Keratinocyte (primary cell): ENCODE data around the gene CCDC69. TPM values are rescaled to one million over a fixed set of nuclear protein-coding genes. Genes with fewer than 3 reads are reported as not detected.

Source experiments
- DNase-seq: peaks from one replicate; pipeline ENCODE4 v3.0.0-alpha.2; 2011; ENCODE audit warnings: low read depth, missing footprints, low spot score
- FAIRE-seq: peaks from 2 replicates; lab custom pipeline; 2011; peaks lifted over from hg19 to GRCh38; lab: Jason Lieb, UNC
- H2AFZ ChIP-seq: 2 replicates; pipeline ENCODE4 v1.6.0; 2012; ENCODE audit warnings: low read length, control low read depth, inconsistent platforms; ENCODE audit not compliant: control insufficient read depth
- H3K27ac ChIP-seq: 2 replicates; pipeline ENCODE4 v1.5.1; 2011; ENCODE audit warnings: low read length; ENCODE audit not compliant: control insufficient read depth, insufficient read depth
- H3K27me3 ChIP-seq: 3 replicates; pipeline ENCODE4 v1.6.0; 2011; ENCODE audit warnings: low read length; ENCODE audit not compliant: control insufficient read depth, insufficient read depth; ENCODE audit errors: extremely low read depth
- H3K36me3 ChIP-seq, 2 experiments: 2 replicates in 1 of 2; 3 replicates in 1 of 2; pipeline ENCODE4 v1.5.1; 2011; ENCODE audit warnings: low read length in 2 of 2, mild to moderate bottlenecking in 1 of 2; ENCODE audit not compliant: control insufficient read depth in 2 of 2, insufficient read depth in 2 of 2; ENCODE audit errors: extremely low read depth in 1 of 2
- H3K4me1 ChIP-seq: 3 replicates; pipeline ENCODE4 v1.5.1; 2011; ENCODE audit warnings: low read length; ENCODE audit not compliant: control insufficient read depth, insufficient read depth; ENCODE audit errors: extremely low read depth
- H3K4me2 ChIP-seq: 3 replicates; pipeline ENCODE4 v1.6.0; 2011; ENCODE audit warnings: low read depth, low read length; ENCODE audit not compliant: control insufficient read depth, insufficient read depth; ENCODE audit errors: extremely low read depth
- H3K4me3 ChIP-seq, 3 experiments: fragments of 200-600 bp in 1 of 3; sonication (generic) in 1 of 3; 2 replicates in 2 of 3; 3 replicates in 1 of 3; pipeline ENCODE4 v1.5.1; 2011 to 2016; ENCODE audit warnings: low read length in 3 of 3, mild to moderate bottlenecking in 3 of 3, control low read depth in 2 of 3, inconsistent platforms in 1 of 3, low read depth in 1 of 3, mixed read lengths in 1 of 3, mixed run types in 1 of 3, moderate library complexity in 1 of 3; ENCODE audit not compliant: control insufficient read depth in 2 of 3, insufficient read depth in 2 of 3; ENCODE audit errors: extremely low read depth in 1 of 3
- H3K79me2 ChIP-seq: 2 replicates; pipeline ENCODE4 v1.6.0; 2012; ENCODE audit warnings: low read length; ENCODE audit not compliant: control insufficient read depth, insufficient read depth
- H3K9ac ChIP-seq: 3 replicates; pipeline ENCODE4 v1.6.0; 2011; ENCODE audit warnings: low read length; ENCODE audit not compliant: control insufficient read depth, insufficient read depth; ENCODE audit errors: extremely low read depth
- H3K9me1 ChIP-seq: 3 replicates; pipeline ENCODE4 v1.6.0; 2011; ENCODE audit warnings: low read length; ENCODE audit not compliant: control insufficient read depth, insufficient read depth; ENCODE audit errors: extremely low read depth
- H3K9me3 ChIP-seq: 2 replicates; pipeline ENCODE4 v1.5.1; 2012; ENCODE audit warnings: low read depth, low read length; ENCODE audit not compliant: control insufficient read depth
- H4K20me1 ChIP-seq: 3 replicates; pipeline ENCODE4 v1.6.0; 2011; ENCODE audit warnings: low read length; ENCODE audit not compliant: control insufficient read depth, insufficient read depth; ENCODE audit errors: extremely low read depth
- EZH2 ChIP-seq: IDR thresholded peaks from one replicate; pipeline ENCODE4 v1.6.1; 2012; ENCODE audit warnings: inconsistent platforms, mild to moderate bottlenecking, low read length, moderate library complexity
- dilution Hi-C: fragments of 300-500 bp; cut with MboI; formaldehyde crosslinking; loops from one replicate; pipeline ENCODE4 v1.7.0; 2020; ENCODE audit warnings: low sequenced_read_pairs; ENCODE audit not compliant: extremely low pct_ligation_motif_present
- polyA plus RNA-seq, 5 experiments: library from polyadenylated mRNA; depleted of rRNA in 3 of 5; stranded (reverse) in 3 of 5; stranded (forward) in 1 of 5; unstranded in 1 of 5; fragments of >200 nt; gene quantifications; 1 replicate in 1 of 5; 2 replicates in 3 of 5; 3 replicates in 1 of 5; pipeline versions ENCODE4 v1.2.1 to v1.2.3, GENCODE V29; 2011 to 2012; ENCODE audit warnings: missing spikeins in 2 of 5, low read depth in 1 of 5, low replicate concordance in 1 of 5
- TF ChIP-seq, protein P1 (sequence below), 3 experiments: IDR thresholded peaks in 1 of 3; conservative IDR thresholded peaks in 1 of 3; optimal IDR thresholded peaks in 1 of 3; 2 replicates in 2 of 3; 3 replicates in 1 of 3; pipeline versions ENCODE3 to v1.5.1; 2011; ENCODE audit warnings: low read length in 3 of 3, mild to moderate bottlenecking in 3 of 3, moderate library complexity in 2 of 3, control low read depth in 1 of 3, inconsistent platforms in 1 of 3; ENCODE audit not compliant: insufficient read depth in 2 of 3; ENCODE audit errors: extremely low read depth in 1 of 3

CCDC69 gene
- polyA plus RNA-seq, 1 donor (not counting 4 experiments of a cell fraction or from before 2014, with no cell fraction given), result 4.1 TPM

GRCh38 chr5:151186538-151186937 is 37.4 kb downstream of the CCDC69 start:
- Histone ChIP-seq H3K9me1 (no peaks in the 10 kb centered on the region), H3K9me3 (no peaks in the 10 kb centered on the region), H3K79me2 (no peaks in the 10 kb centered on the region), H3K27ac (no peak overlapping the region), H3K27me3 (no peaks in the 10 kb centered on the region), H4K20me1 (no peaks in the 10 kb centered on the region), H3K9ac (no peak overlapping the region), H2AFZ (no peak overlapping the region), H3K4me3 (no peak overlapping the region), H3K4me2 (no peak overlapping the region), H3K36me3 (no peaks in the 10 kb centered on the region), H3K4me1 (no peaks in the 10 kb centered on the region)
- TF ChIP-seq, protein P1, sequence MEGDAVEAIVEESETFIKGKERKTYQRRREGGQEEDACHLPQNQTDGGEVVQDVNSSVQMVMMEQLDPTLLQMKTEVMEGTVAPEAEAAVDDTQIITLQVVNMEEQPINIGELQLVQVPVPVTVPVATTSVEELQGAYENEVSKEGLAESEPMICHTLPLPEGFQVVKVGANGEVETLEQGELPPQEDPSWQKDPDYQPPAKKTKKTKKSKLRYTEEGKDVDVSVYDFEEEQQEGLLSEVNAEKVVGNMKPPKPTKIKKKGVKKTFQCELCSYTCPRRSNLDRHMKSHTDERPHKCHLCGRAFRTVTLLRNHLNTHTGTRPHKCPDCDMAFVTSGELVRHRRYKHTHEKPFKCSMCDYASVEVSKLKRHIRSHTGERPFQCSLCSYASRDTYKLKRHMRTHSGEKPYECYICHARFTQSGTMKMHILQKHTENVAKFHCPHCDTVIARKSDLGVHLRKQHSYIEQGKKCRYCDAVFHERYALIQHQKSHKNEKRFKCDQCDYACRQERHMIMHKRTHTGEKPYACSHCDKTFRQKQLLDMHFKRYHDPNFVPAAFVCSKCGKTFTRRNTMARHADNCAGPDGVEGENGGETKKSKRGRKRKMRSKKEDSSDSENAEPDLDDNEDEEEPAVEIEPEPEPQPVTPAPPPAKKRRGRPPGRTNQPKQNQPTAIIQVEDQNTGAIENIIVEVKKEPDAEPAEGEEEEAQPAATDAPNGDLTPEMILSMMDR (optimal IDR thresholded peaks at IDR 0.05 in 1 of 3, IDR thresholded peaks at IDR 0.05 in 1 of 3, conservative IDR thresholded peaks at IDR 0.05 in 1 of 3; ENCODE audit: extremely low read depth in 1 of 3, insufficient read depth in 2 of 3, low read length in 3 of 3), result no peak
- TF ChIP-seq EZH2, result no peak
- DNase-seq, result no peak
- FAIRE-seq, result no peak
- dilution Hi-C loops, result no loop called here

GRCh38 chr5:151186052-151186451 is 37.8 kb downstream of the CCDC69 start:
- dilution Hi-C loops, result no loop called here
- Histone ChIP-seq H3K9ac (no peak overlapping the region), H4K20me1 (no peaks in the 10 kb centered on the region), H3K9me3 (no peaks in the 10 kb centered on the region), H3K79me2 (no peaks in the 10 kb centered on the region), H3K4me3 (no peak overlapping the region), H3K27me3 (no peaks in the 10 kb centered on the region), H3K4me2 (no peak overlapping the region), H3K27ac (no peak overlapping the region), H2AFZ (no peak overlapping the region), H3K9me1 (no peaks in the 10 kb centered on the region), H3K36me3 (no peaks in the 10 kb centered on the region), H3K4me1 (no peaks in the 10 kb centered on the region)
- FAIRE-seq, result no peak
- no peak for DNase-seq
- no peak for TF ChIP-seq EZH2
- TF ChIP-seq, protein P1 (optimal IDR thresholded peaks at IDR 0.05 in 1 of 3, IDR thresholded peaks at IDR 0.05 in 1 of 3, conservative IDR thresholded peaks at IDR 0.05 in 1 of 3; ENCODE audit: extremely low read depth in 1 of 3, insufficient read depth in 2 of 3, low read length in 3 of 3), result no peak
